Natural killer cell treated with Interleukin-12 subunit alpha and Interleukin-12 subunit beta and Interleukin-15 and Interleukin-18, amount 100 ng/mL, for 72 hours (primary cell): ENCODE results near the gene MAFF. TPM values are rescaled to one million over a fixed set of nuclear protein-coding genes. Genes with fewer than 3 reads are reported as not detected.
"Not testable (repeated sequence)": the region's sequence is repeated elsewhere in the genome, so short reads cannot be mapped to it uniquely, and the experiment has no call there.

Experiments
- ATAC-seq, 2 donors: fragments of 150-1000 bp; cut with Tn5 transposase in 1 of 2; sonication (Bioruptor Pico), chemical (Tn5 transposase) in 1 of 2; 2 replicates each; pipeline ENCODE4 v1.10.0; 2021
- DNase-seq: peaks from one replicate; pipeline ENCODE4 v3.0.0; 2022; ENCODE audit warnings: low spot score
- H3K27ac Mint-ChIP-seq, 2 donors: 1 replicate in 1 of 2; 2 replicates in 1 of 2; pipeline ENCODE4 v1.8.0; 2022; ENCODE audit warnings: mixed read lengths in 2 of 2, mild to moderate bottlenecking in 1 of 2, moderate library complexity in 1 of 2
- H3K27me3 Mint-ChIP-seq, 2 donors: 1 replicate in 1 of 2; 2 replicates in 1 of 2; pipeline ENCODE4 v1.8.0; 2022; ENCODE audit warnings: mixed read lengths in 2 of 2
- H3K36me3 Mint-ChIP-seq: one replicate; pipeline ENCODE4 v1.8.0; 2022; ENCODE audit warnings: mixed read lengths
- H3K4me1 Mint-ChIP-seq, 2 donors: 1 replicate in 1 of 2; 2 replicates in 1 of 2; pipeline ENCODE4 v1.8.0; 2022; ENCODE audit warnings: low read depth in 2 of 2, mixed read lengths in 2 of 2, mild to moderate bottlenecking in 1 of 2
- H3K4me3 Mint-ChIP-seq: one replicate; pipeline ENCODE4 v1.8.0; 2022; ENCODE audit warnings: mixed read lengths
- H3K9me3 Mint-ChIP-seq: 2 replicates; pipeline ENCODE4 v1.8.0; 2022; ENCODE audit warnings: mixed read lengths
- total RNA-seq, 2 donors: library from RNA; stranded (reverse); gene quantifications; one replicate each; pipeline ENCODE4 v1.2.3, GENCODE V29; 2022

The MAFF gene
- total RNA-seq, 2 donors from 2014 or later, result 19.7 to 43.0 TPM

DNA sequence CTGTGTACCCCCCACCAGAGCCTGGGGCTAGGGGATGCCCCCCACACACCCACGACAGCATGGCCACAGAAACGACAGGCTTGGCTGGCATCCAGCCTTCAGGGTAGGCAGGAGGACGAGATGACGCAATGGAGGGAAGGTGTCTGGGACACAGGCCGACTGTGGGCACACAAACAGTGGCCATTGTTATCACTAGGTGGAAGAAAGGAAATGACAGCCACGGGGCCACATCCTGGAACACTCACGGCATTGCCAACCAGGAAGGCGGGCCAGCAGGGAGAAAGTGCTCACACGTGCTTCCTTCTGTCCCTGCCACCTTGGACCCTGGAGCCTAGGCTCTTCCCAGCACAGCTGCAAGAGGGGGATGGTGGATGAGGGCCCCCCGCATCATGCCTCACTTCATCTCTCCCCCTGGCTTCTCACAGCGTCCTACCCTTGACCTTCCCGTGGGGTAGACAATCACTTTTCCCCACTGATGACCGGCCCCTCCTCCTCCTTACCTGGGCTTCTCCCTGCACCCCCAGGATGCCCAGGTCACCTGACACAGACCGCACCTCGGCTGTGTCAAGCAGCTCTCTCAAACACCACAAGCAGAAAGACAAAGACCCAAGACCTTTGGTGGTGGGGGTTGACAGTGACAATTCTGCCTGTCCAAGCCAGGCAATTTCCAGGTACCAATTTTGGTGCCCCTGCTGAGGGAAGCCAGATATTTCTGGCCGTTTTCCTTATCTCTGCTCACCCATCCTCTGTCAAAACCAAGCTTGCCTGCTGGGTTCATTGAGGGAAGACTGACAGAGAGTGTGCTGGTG is 28.8 kb upstream of the MAFF start:
- ATAC-seq (peak; percentile 52 to 68), DNase-seq (peak; percentile 73)
- H3K27ac Mint-ChIP-seq, result peak overlapping the region; percentile 80 to 86
- H3K27me3 Mint-ChIP-seq, result no peaks in the 10 kb centered on the region
- H3K4me3 Mint-ChIP-seq, result peak overlapping the region; percentile 63
- H3K4me1 Mint-ChIP-seq, result peaks cover 47 to 50% of the 10 kb centered on the region in 2 donors
- H3K36me3 Mint-ChIP-seq, result no peaks in the 10 kb centered on the region
- H3K9me3 Mint-ChIP-seq, result no peaks in the 10 kb centered on the region

- H3K36me3 Mint-ChIP-seq, result no peaks in the 10 kb centered on the region
- DNase-seq (no peak), ATAC-seq (no peak)
- no peak overlapping the region for H3K4me3 Mint-ChIP-seq
- H3K27me3 Mint-ChIP-seq, result no peaks in the 10 kb centered on the region
- H3K27ac Mint-ChIP-seq, result peak overlapping the region; percentile 80 to 86
- H3K4me1 Mint-ChIP-seq, result peaks cover 50 to 51% of the 10 kb centered on the region in 2 donors
- no peaks in the 10 kb centered on the region for H3K9me3 Mint-ChIP-seq
Observed at GRCh38 chr22:38173641-38173906, 28.2 kb upstream of the MAFF start.

- no peaks in the 10 kb centered on the region for H3K27me3 Mint-ChIP-seq
- ATAC-seq (no peak), DNase-seq (no peak)
- no peaks in the 10 kb centered on the region for H3K36me3 Mint-ChIP-seq
- no peak overlapping the region for H3K4me3 Mint-ChIP-seq
- no peaks in the 10 kb centered on the region for H3K9me3 Mint-ChIP-seq
- H3K4me1 Mint-ChIP-seq, result peaks cover 58 to 61% of the 10 kb centered on the region in 2 donors
- H3K27ac Mint-ChIP-seq, result peak overlapping the region in 1 of 2 donors; percentile 86
Observed at GRCh38 chr22:38174626-38175025, 27.2 kb upstream of the MAFF start.

DNA sequence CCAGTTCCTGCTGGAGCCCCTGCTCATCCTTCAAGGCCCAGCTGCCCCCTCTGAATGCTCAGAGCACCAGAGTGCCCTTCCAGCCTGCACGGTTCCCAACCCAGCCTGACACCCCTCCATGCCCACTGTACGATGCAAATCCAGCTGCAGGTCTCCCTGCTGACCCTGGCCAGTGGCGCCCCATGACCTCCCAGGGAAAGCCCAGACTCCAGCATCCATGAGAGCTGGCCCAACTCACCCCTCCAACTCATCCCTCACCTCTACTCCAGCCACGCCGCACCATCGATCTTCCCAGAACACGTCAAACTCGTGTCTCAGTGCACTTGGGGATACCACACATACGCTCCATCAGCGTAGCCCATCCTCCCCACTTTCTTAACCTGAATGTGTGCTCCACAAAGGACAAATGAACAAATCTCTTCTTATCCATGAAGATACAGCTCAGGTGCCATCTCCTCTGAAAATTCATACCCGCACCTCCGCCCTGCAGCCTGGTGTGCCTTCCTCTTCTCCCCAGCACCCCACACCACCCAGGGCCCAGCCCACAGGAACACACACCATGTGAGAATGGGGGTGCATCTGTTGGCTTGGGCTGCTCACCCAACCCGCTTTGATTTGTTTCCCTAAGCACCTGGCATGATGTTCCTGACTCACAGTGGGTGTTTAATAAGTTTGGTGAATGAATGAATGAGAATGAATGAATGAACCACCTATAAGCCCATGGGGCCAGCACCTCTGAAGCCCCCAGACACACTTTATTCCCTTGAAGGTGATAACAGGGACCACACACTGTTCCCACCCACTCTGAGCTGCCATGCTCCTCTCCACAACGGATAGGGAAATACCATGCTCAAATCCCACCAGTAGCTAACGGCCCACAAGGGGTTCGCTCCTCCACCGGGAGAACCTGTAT is 26.3 kb upstream of the MAFF start:
- peak overlapping the region; percentile 74 to 96 for H3K27ac Mint-ChIP-seq
- no peaks in the 10 kb centered on the region for H3K36me3 Mint-ChIP-seq
- H3K4me3 Mint-ChIP-seq, result peak overlapping the region; percentile 60
- no peaks in the 10 kb centered on the region for H3K9me3 Mint-ChIP-seq
- no peak for ATAC-seq
- H3K4me1 Mint-ChIP-seq, result peaks cover 66 to 69% of the 10 kb centered on the region in 2 donors
- no peaks in the 10 kb centered on the region for H3K27me3 Mint-ChIP-seq
- DNase-seq, result no peak

GRCh38 chr22:38176170-38176741 is 25.5 kb upstream of the MAFF start:
- ATAC-seq, result peak; percentile 37 to 45
- Mint-ChIP-seq H3K36me3 (no peaks in the 10 kb centered on the region), H3K27ac (peak overlapping the region; percentile 74 to 96), H3K4me1 (peaks cover 74 to 77% of the 10 kb centered on the region in 2 donors), H3K27me3 (no peaks in the 10 kb centered on the region), H3K9me3 (no peaks in the 10 kb centered on the region), H3K4me3 (peak overlapping the region; percentile 60)
- DNase-seq, result peak; percentile 78

GRCh38 chr22:38177044-38177443 is 24.8 kb upstream of the MAFF start:
- ATAC-seq (peak in 1 of 2 donors; percentile 70), DNase-seq (peak; percentile 78)
- H3K36me3 Mint-ChIP-seq, result no peaks in the 10 kb centered on the region
- H3K4me1 Mint-ChIP-seq, result peaks cover 77 to 81% of the 10 kb centered on the region in 2 donors
- H3K4me3 Mint-ChIP-seq, result peak overlapping the region; percentile 60
- H3K9me3 Mint-ChIP-seq, result no peaks in the 10 kb centered on the region
- H3K27ac Mint-ChIP-seq, result peak overlapping the region; percentile 74 to 96
- no peaks in the 10 kb centered on the region for H3K27me3 Mint-ChIP-seq

- H3K27me3 Mint-ChIP-seq, DNase-seq, H3K36me3 Mint-ChIP-seq, ATAC-seq, H3K9me3 Mint-ChIP-seq: not testable (repeated sequence)
- peak overlapping the region; percentile 96 to 100 for H3K27ac Mint-ChIP-seq
- H3K4me3 Mint-ChIP-seq, result peak overlapping the region; percentile 60
- H3K4me1 Mint-ChIP-seq, result peaks cover 72 to 78% of the 10 kb centered on the region in 2 donors
Observed at GRCh38 chr22:38177571-38177925, 24.2 kb upstream of the MAFF start.

- H3K4me1 Mint-ChIP-seq, result peaks cover 71 to 73% of the 10 kb centered on the region in 2 donors
- no peaks in the 10 kb centered on the region for H3K36me3 Mint-ChIP-seq
- ATAC-seq, result no peak
- peak overlapping the region; percentile 96 to 100 for H3K27ac Mint-ChIP-seq
- H3K4me3 Mint-ChIP-seq, result peak overlapping the region; percentile 34
- DNase-seq, result no peak
- no peaks in the 10 kb centered on the region for H3K9me3 Mint-ChIP-seq
- no peaks in the 10 kb centered on the region for H3K27me3 Mint-ChIP-seq
Observed at GRCh38 chr22:38177926-38178604, 23.7 kb upstream of the MAFF start.

GRCh38 chr22:38178605-38178937 is 23.2 kb upstream of the MAFF start:
- not testable (repeated sequence) for ATAC-seq, DNase-seq, H3K36me3 Mint-ChIP-seq, H3K9me3 Mint-ChIP-seq, H3K27me3 Mint-ChIP-seq
- H3K4me1 Mint-ChIP-seq, result peaks cover 65 to 68% of the 10 kb centered on the region in 2 donors
- H3K27ac Mint-ChIP-seq, result peak overlapping the region; percentile 96 to 100
- H3K4me3 Mint-ChIP-seq, result peak overlapping the region; percentile 59

- Mint-ChIP-seq H3K36me3 (no peaks in the 10 kb centered on the region), H3K4me1 (peaks cover 52 to 58% of the 10 kb centered on the region in 2 donors), H3K27me3 (no peaks in the 10 kb centered on the region), H3K27ac (peak overlapping the region; percentile 96 to 100), H3K4me3 (peak overlapping the region; percentile 98), H3K9me3 (no peaks in the 10 kb centered on the region)
- ATAC-seq, result no peak
- no peak for DNase-seq
Observed at GRCh38 chr22:38180841-38181452, 20.8 kb upstream of the MAFF start.

GRCh38 chr22:38181453-38182200 is 20.2 kb upstream of the MAFF start, which contains the start of gene PLA2G6:
PLA2G6 (minus strand) TSS chr22:38181830; CDS start chr22:38169426, 12,404 bp downstream.
- no peaks in the 10 kb centered on the region for H3K9me3 Mint-ChIP-seq
- peak; percentile 99 for DNase-seq
- peak; percentile 95 to 96 for ATAC-seq
- H3K36me3 Mint-ChIP-seq, result no peaks in the 10 kb centered on the region
- peak within 1 kb of the TSS; percentile 98 for H3K4me3 Mint-ChIP-seq
- peak within 1 kb of the TSS; percentile 96 to 100 for H3K27ac Mint-ChIP-seq
- H3K4me1 Mint-ChIP-seq, result peaks cover 46 to 52% of the 10 kb centered on the region in 2 donors
- H3K27me3 Mint-ChIP-seq, result no peaks in the 10 kb centered on the region

GRCh38 chr22:38184788-38185187 is 17.0 kb upstream of the MAFF start:
- Mint-ChIP-seq H3K27ac (no peak overlapping the region), H3K4me1 (peaks cover 24 to 28% of the 10 kb centered on the region in 2 donors), H3K27me3 (no peaks in the 10 kb centered on the region), H3K36me3 (no peaks in the 10 kb centered on the region), H3K9me3 (no peaks in the 10 kb centered on the region), H3K4me3 (no peak overlapping the region)
- ATAC-seq (no peak), DNase-seq (no peak)
